Uterus (tissue), 2 donors: ENCODE measurements around the gene THSD7B.

Source experiments
- CTCF ChIP-seq, 4 experiments: fragments of 200-600 bp in 2 of 4; fragments of 450-650 bp in 2 of 4; sonication (generic) in 2 of 4; IDR thresholded peaks; one replicate each; pipeline ENCODE4 v1.5.1; 2016 to 2019; ENCODE audit warnings: antibody characterized with exemption in 4 of 4, mild to moderate bottlenecking in 2 of 4, moderate library complexity in 1 of 4
- POLR2A ChIP-seq, 2 donors: fragments of 450-650 bp; IDR thresholded peaks; one replicate each; pipeline ENCODE4 v1.6.1; 2016; ENCODE audit warnings: antibody characterized with exemption in 2 of 2, mild to moderate bottlenecking in 1 of 2, moderate library complexity in 1 of 2

- no peak for TF ChIP-seq CTCF (IDR thresholded peaks at IDR 0.05)
- TF ChIP-seq POLR2A (IDR thresholded peaks at IDR 0.05) = no peak
Measured at GRCh38 chr2:137654046-137654445, 888.7 kb downstream of the THSD7B start.
